ENCODE data around the gene AUTS2. TPM values are rescaled to one million over a fixed set of nuclear protein-coding genes. Genes with fewer than 3 reads are reported as not detected.
A peak's percentile ranks its signal among the peaks of the same experiment; 100 is the strongest.

AUTS2 gene
- total and polyA plus RNA-seq, 2 experiments from 2014 or later, result 32.0 to 91.0 TPM

- TF ChIP-seq ZNF462 (CRISPR knock-in tag; IDR thresholded peaks at IDR 0.05) (no peak), JUNB (IDR thresholded peaks at IDR 0.05; ENCODE audit: unreplicated experiment) (no peak)
Observed at GRCh38 chr7:70772891-70773290, 1174.6 kb downstream of the AUTS2 start (continued).

- Mint-ChIP-seq H3K27me3 (ENCODE audit: insufficient read depth, low read depth, poor library complexity) (peaks cover 5% of the 10 kb centered on the region), H3K27ac (no peak overlapping the region; the same call in 1 of the 2 replicates), H3K4me3 (no peak overlapping the region), H3K9me3 (no peaks in the 10 kb centered on the region), H3K4me1 (peaks cover 43% of the 10 kb centered on the region), H3K36me3 (ENCODE audit: low read depth) (peaks cover 82% of the 10 kb centered on the region)
- peak overlapping the region; percentile 52; the same call in 1 of the 2 replicates for H3K27ac ChIP-seq (ENCODE audit: low read depth)
- peaks cover 9% of the 10 kb centered on the region; the same call in 1 of the 2 replicates for H3F3A ChIP-seq (replicated peaks; ENCODE audit: low read depth)
- H3K4me2 ChIP-seq, result peak overlapping the region; percentile 64
- peaks cover 4% of the 10 kb centered on the region; the same call in 1 of the 2 replicates for H3K79me2 ChIP-seq (replicated peaks; ENCODE audit: insufficient read depth)
- no peak overlapping the region for H2AFZ ChIP-seq
- peaks cover 20% of the 10 kb centered on the region for H3K36me3 ChIP-seq (ENCODE audit: insufficient read depth)
- H3K9me2 ChIP-seq (ENCODE audit: insufficient read depth), result no peaks in the 10 kb centered on the region
- no peak overlapping the region for H3K4me3 ChIP-seq
- ATAC-seq (no peak), DNase-seq (ENCODE audit: low spot score) (no peak)
- H3K4me1 ChIP-seq (ENCODE audit: insufficient read depth), result peaks cover 39% of the 10 kb centered on the region
- H3K27me3 ChIP-seq (ENCODE audit: insufficient read depth), result no peaks in the 10 kb centered on the region
- TF ChIP-seq JUNB (IDR thresholded peaks at IDR 0.05; ENCODE audit: unreplicated experiment), result no peak
- no peak for TF ChIP-seq NANOG (IDR thresholded peaks at IDR 0.05; ENCODE audit: borderline replicate concordance)
- no peak for TF ChIP-seq EZH2 (IDR thresholded peaks at IDR 0.05; ENCODE audit: low read depth, unreplicated experiment)
- no peak for TF ChIP-seq ETS1 (IDR thresholded peaks at IDR 0.05)
- TF ChIP-seq EZH2phosphoT487 (IDR thresholded peaks at IDR 0.05; ENCODE audit: unreplicated experiment), result no peak
- TF ChIP-seq ZNF114 (CRISPR knock-in tag; IDR thresholded peaks at IDR 0.05), result no peak
- TF ChIP-seq STAT1 (IDR thresholded peaks at IDR 0.05; ENCODE audit: unreplicated experiment), result no peak
- peaks cover 27% of the 10 kb centered on the region for H4K20me1 ChIP-seq (replicated peaks; ENCODE audit: insufficient read depth)
Observed at GRCh38 chr7:70773406-70773805, 1175.1 kb downstream of the AUTS2 start.

Data from GM23338 (cell line).